T-helper 22 cell (primary cell): Measurements from ENCODE around the gene RPS16.

Experiments
- DNase-seq: peaks from one replicate; pipeline ENCODE4 v3.0.0-alpha.2; 2020; ENCODE audit warnings: low read depth

The RPS16 gene

GRCh38 chr19:39388657-39389056 lies 47.1 kb downstream of the RPS16 start:
- no peak for DNase-seq

- DNase-seq = no peak
These were observed 49.2 kb downstream of the RPS16 start for GRCh38 chr19:39386557-39386956.

GRCh38 chr19:39385629-39386411 lies 49.9 kb downstream of the RPS16 start:
- no peak for DNase-seq

DNA sequence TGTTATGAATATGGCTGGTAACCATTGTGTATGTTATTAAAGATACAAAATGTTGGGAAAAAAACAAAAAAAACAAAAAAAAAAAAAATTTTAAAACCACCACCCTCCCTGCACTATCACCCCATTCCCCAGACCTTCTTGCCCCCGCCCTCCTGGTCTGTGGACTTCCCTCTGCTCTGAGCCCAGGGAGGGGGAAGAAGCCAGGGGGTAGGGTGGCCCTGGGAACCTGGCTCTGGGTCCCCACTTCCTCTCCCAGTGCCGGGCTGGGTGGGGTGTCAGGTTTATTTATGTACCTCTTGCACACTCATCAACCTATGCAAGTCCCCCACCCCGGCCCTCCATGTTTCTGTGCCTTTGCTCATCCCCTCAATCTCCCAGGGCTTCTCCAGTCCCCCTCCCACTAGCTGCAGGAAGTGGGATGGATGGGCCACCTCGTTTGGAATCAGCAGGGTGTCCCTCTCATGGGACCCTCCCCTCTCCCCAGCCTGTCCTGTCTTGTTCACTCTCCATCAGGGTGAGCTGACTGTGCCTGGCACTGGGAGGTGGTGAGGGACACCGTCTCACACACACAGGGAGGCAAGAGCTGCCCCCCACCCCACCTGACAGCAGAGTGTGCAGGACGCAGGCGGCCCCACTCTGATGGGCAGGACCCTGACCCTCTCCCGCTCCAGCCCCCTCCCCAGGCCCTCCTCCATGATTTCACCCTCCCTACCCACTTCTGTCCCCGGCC lies 50.7 kb downstream of the RPS16 start:
- DNase-seq = no peak
